Naive B cell (primary cell): ENCODE measurements around the gene EBLN1. TPM values are rescaled to one million over a fixed set of nuclear protein-coding genes. Genes with fewer than 3 reads are reported as not detected.
A peak's percentile ranks its signal among the peaks of the same experiment; 100 is the strongest.

Experiments
- ATAC-seq, 2 donors: fragments of 150-1000 bp; cut with Tn5 transposase; 2 replicates each; pipeline ENCODE4 v1.10.0; 2021; ENCODE audit warnings: low read depth in 2 of 2, mild to moderate bottlenecking in 2 of 2, moderate library complexity in 2 of 2
- DNase-seq: peaks from one replicate; pipeline ENCODE4 v3.0.0; 2022
- H3K27ac Mint-ChIP-seq, 6 donors: one replicate each; pipeline ENCODE4 v1.8.0; 2020 to 2022; ENCODE audit warnings: mild to moderate bottlenecking in 6 of 6, mixed read lengths in 6 of 6, moderate library complexity in 5 of 6, inconsistent platforms in 2 of 6
- H3K27me3 Mint-ChIP-seq, 3 donors: one replicate each; pipeline ENCODE4 v1.8.0; 2021 to 2022; ENCODE audit warnings: mixed read lengths in 3 of 3, mild to moderate bottlenecking in 1 of 3
- H3K36me3 Mint-ChIP-seq, 2 donors: one replicate each; pipeline ENCODE4 v1.8.0; 2020 to 2022; ENCODE audit warnings: mixed read lengths in 2 of 2, inconsistent platforms in 1 of 2, mild to moderate bottlenecking in 1 of 2
- H3K4me1 Mint-ChIP-seq, 3 donors: one replicate each; pipeline ENCODE4 v1.8.0; 2020 to 2022; ENCODE audit warnings: mixed read lengths in 3 of 3, inconsistent platforms in 1 of 3, mild to moderate bottlenecking in 1 of 3, moderate library complexity in 1 of 3
- H3K4me3 Mint-ChIP-seq, 8 donors: one replicate each; pipeline ENCODE4 v1.8.0; 2020 to 2022; ENCODE audit warnings: mild to moderate bottlenecking in 8 of 8, mixed read lengths in 8 of 8, moderate library complexity in 8 of 8, inconsistent platforms in 2 of 8
- H3K9me3 Mint-ChIP-seq, 7 donors: one replicate each; pipeline ENCODE4 v1.8.0; 2020 to 2022; ENCODE audit warnings: mixed read lengths in 7 of 7, mild to moderate bottlenecking in 5 of 7, inconsistent platforms in 2 of 7, moderate library complexity in 1 of 7
- polyA plus RNA-seq, 6 donors: library from polyadenylated mRNA; unstranded; fragments of 300-500 nt; fragmentation: Illumina TruSeq; gene quantifications; one replicate each; pipeline ENCODE4 v1.2.3, GENCODE V29; 2021; ENCODE audit warnings: low read depth in 6 of 6

Gene EBLN1
- polyA plus RNA-seq, 6 donors from 2014 or later: not detected

DNA sequence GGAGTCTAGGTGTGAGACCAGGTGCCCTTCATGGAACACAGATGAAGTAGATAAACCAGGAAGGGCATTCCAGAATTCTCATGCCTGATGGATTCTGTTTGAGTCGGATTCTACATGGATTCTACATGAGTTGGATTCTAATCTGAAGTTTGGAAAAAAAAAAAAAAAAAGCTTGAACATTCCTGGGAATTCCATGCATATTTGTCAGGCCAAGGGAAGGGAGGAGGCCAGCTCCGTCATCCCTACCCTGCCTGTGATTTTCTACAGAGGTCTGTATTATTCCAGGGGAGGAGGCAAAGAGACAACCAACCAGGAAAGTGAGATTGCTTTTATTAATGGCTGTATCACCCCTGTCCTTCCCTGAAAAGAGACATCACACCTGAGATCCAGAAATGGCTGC lies 27.8 kb upstream of the EBLN1 start:
- peak overlapping the region in 2 of 6 donors; percentile 9 to 54 for H3K27ac Mint-ChIP-seq
- peak overlapping the region in 1 of 8 donors; percentile 60 for H3K4me3 Mint-ChIP-seq
- ATAC-seq: no peak

DNA sequence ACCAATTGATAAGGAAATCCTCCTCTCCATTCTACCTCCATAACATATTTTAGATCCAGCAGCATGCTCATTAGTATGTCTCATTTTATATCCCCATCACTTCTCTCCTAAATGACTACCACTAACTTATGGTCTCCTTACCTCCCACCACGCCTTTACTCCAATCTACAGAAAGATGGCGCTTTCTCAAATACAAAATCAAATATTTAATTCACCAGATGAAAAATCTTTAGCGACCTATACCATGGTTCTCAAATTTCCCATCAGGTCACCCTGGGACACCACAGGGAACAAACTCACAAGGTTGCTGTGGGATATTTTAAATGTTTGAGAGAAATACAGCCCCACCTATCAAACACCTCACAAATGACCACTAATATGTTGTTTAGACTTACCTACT lies 27.0 kb upstream of the EBLN1 start:
- Mint-ChIP-seq H3K4me3 (no peak overlapping the region), H3K4me1 (peaks cover 0 to 7% (median 5%) of the 10 kb centered on the region in 3 donors), H3K27ac (peak overlapping the region in 4 of 6 donors; percentile 0), H3K9me3 (no peaks in the 10 kb centered on the region), H3K36me3 (no peaks in the 10 kb centered on the region), H3K27me3 (no peaks in the 10 kb centered on the region)
- ATAC-seq (no peak), DNase-seq (no peak)

More for the DNA sequence above, 27.8 kb upstream of the EBLN1 start:
- Mint-ChIP-seq H3K36me3 (no peaks in the 10 kb centered on the region), H3K9me3 (no peaks in the 10 kb centered on the region), H3K4me1 (peaks cover under 1 to 9% (median 8%) of the 10 kb centered on the region in 3 donors), H3K27me3 (no peaks in the 10 kb centered on the region)
- DNase-seq: no peak

DNA sequence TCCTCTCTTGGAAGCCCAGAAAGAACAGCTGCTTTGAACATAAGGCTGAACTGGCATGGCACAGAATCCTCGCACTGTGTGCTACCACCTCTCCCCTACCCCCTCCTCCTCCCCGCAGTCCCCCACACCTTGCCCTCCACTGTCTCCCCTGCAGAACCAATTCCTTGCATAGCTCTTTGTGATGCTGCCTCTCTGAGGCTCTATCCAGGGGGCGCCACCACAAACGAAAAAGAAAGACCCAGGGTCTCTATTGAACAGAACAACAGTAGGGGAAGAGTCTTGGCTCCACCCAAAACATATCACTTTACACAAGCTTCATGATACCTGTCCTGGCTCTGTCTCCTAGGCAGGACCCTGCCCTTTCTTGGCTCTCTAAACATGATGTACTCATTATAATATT lies 26.2 kb upstream of the EBLN1 start:
- peak overlapping the region in 1 of 6 donors; percentile 9 for H3K27ac Mint-ChIP-seq

DNA sequence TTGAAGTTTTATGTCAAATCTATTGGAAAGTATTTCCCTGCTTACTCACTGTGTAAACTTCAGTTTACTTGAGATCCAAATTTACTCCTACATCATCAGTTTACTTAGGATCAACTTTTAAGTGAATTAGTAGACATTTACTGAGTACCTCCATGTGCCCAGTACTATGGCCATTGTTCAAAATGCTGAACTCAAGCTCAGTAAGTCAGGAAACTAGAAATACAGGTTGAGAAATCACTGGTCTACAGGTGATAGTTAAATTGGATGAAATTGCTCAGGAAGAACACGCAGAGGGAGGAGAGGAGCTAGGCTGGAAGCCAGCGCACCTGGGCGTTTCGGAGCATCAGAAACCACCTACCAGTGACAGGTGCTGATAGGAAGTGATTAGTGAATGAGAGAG lies 25.5 kb upstream of the EBLN1 start:
- H3K27ac Mint-ChIP-seq: no peak overlapping the region

More for the DNA sequence above, 26.2 kb upstream of the EBLN1 start:
- ATAC-seq (peak; percentile 23 to 34), DNase-seq (no peak)
- H3K9me3 Mint-ChIP-seq: no peaks in the 10 kb centered on the region
- H3K27me3 Mint-ChIP-seq: no peaks in the 10 kb centered on the region
- H3K4me1 Mint-ChIP-seq: peaks cover 0 to 7% (median 5%) of the 10 kb centered on the region in 3 donors
- H3K36me3 Mint-ChIP-seq: no peaks in the 10 kb centered on the region
- H3K4me3 Mint-ChIP-seq: no peak overlapping the region

DNA sequence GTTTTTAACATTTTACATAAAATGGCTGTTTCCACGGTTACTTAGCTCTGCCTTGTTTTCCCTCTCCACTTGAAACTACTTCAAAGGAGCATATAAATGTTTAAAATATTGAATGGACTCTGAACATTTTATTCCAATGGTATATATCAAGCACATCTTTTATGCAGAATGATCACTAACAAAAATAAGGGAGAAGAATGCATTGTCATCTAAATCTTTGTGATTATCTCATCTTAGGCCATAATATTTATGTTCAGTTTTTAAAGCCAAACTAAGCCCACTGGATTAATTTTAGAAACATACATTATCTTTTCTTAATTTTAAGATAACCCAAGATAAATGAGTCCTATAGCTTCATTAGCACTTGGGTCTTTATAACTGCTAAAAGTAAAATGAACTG lies 13.4 kb upstream of the EBLN1 start:
- H3K27me3 Mint-ChIP-seq: peaks cover 0 to 20% (median 5%) of the 10 kb centered on the region in 3 donors
- peak overlapping the region in 4 of 8 donors; percentile 13 to 91 (median 85) for H3K4me3 Mint-ChIP-seq
- ATAC-seq (no peak), DNase-seq (no peak)
- peaks cover 0 to 4% of the 10 kb centered on the region in 2 donors for H3K36me3 Mint-ChIP-seq
- peaks cover 0 to 5% (median 0%) of the 10 kb centered on the region in 7 donors for H3K9me3 Mint-ChIP-seq
- peaks cover 9 to 14% (median 10%) of the 10 kb centered on the region in 3 donors for H3K4me1 Mint-ChIP-seq
- peak overlapping the region in 1 of 6 donors; percentile 53 for H3K27ac Mint-ChIP-seq

More for the DNA sequence above, 25.5 kb upstream of the EBLN1 start:
- no peaks in the 10 kb centered on the region for H3K36me3 Mint-ChIP-seq
- peaks cover 0 to 7% (median 5%) of the 10 kb centered on the region in 3 donors for H3K4me1 Mint-ChIP-seq
- H3K27me3 Mint-ChIP-seq: no peaks in the 10 kb centered on the region
- H3K4me3 Mint-ChIP-seq: no peak overlapping the region
- DNase-seq (no peak), ATAC-seq (no peak)
- H3K9me3 Mint-ChIP-seq: no peaks in the 10 kb centered on the region

DNA sequence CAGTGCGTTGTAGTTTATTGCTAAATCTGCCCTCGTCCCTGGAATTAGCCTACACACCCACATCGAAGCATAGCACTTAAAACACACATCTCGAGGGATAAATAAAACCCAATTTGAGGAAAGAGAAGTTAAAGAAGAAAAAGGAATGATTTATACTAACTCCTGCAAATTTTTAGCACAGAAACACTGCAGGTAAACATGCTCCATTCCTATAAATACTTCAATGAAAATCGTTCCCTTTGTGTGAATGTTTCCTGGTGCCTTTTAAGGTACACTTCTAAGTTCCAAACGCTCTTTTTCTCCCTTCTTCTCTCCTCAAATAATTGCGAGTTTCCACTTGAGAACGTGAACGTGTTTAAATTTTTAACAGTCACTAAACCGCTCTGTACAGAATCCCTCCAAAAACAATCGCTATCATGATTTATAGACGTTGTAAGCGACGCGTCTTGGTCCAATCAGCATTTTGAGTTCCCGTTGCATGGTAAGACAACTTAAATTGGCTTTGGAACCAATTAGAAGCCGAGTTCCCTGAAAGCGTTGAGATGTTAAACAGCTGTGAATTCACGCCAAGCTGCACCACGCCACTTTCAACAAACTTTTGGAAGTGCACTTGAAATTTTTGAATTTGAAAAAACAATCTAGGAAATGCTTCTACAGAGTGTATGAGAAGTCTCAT lies 12.5 kb upstream of the EBLN1 start:
- DNase-seq: peak; percentile 38
- Mint-ChIP-seq H3K4me1 (peaks cover 9 to 14% (median 10%) of the 10 kb centered on the region in 3 donors), H3K9me3 (peaks cover 0 to 5% (median 0%) of the 10 kb centered on the region in 7 donors), H3K27ac (peak overlapping the region; percentile 30 to 100 (median 100)), H3K36me3 (peaks cover 0 to 4% of the 10 kb centered on the region in 2 donors), H3K27me3 (peaks cover 0 to 14% (median 7%) of the 10 kb centered on the region in 3 donors), H3K4me3 (peak overlapping the region; percentile 82 to 99 (median 94))
- ATAC-seq: peak; percentile 32 to 35

DNA sequence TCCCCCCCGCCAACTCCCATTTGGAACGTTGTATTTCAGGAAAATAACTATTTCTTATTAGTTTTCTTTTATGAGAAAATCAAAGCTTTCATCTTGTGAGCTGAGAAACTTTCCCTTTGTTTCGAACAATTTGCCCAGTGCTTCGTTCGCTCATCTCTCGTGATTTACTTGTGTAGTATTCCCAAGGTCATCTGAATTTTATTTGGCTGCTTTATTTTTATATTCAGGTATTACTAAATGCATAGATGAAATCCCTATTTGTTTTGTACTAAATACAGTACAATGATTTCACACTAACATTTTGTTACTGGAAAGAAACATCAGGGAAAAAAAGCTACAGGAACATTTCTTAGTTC lies 12.0 kb upstream of the EBLN1 start:
- no peak for ATAC-seq

DNA sequence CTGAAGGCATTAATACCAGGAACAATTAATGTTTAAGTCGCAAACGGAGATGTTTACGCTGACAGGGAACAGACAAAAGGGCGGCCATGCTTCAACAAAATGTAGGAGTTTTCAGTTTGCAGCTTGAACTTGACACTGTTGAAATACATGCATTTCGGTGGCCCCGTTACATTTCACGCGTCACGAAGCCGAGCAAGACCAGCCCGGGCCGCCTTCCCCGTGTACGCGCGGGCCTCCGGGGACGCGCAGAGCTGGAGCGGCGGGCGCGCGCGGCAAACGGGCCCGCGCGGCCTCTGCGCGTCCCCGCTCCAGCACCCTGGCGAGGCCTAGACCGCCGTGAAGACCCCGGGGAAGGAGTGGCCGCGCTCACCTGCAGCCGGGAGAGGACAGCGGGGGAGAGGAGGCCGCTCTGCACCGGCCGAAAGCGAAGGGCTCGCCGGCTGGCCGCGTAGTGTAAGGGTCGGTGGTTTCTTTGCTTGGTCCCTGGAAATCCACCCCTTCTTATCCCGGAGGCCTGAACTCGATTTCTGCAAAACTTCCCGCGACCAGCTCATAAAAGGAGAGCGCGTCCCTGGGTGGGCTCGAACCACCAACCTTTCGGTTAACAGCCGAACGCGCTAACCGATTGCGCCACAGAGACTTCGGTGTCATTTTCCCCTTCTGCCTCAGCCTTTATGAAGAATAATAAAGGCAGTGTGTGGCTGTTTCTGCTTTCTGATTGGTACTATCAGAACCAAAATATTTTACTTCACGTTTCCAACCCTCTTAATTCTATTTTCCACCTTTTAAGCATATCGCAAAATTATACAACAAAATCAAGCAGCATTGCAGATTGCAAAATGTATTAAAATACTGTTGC lies 11.4 kb upstream of the EBLN1 start:
- peak overlapping the region; percentile 82 to 99 (median 94) for H3K4me3 Mint-ChIP-seq
- DNase-seq (peak; percentile 90), ATAC-seq (peak; percentile 80 to 81)
- peaks cover 0 to 15% (median 12%) of the 10 kb centered on the region in 3 donors for H3K27me3 Mint-ChIP-seq
- peak overlapping the region; percentile 96 to 100 (median 100) for H3K27ac Mint-ChIP-seq
- peaks cover 9 to 14% (median 10%) of the 10 kb centered on the region in 3 donors for H3K4me1 Mint-ChIP-seq
- H3K9me3 Mint-ChIP-seq: peaks cover 0 to 5% (median 0%) of the 10 kb centered on the region in 7 donors
- peaks cover 0 to 4% of the 10 kb centered on the region in 2 donors for H3K36me3 Mint-ChIP-seq

More for the DNA sequence above, 12.0 kb upstream of the EBLN1 start:
- peaks cover 0 to 5% (median 0%) of the 10 kb centered on the region in 7 donors for H3K9me3 Mint-ChIP-seq
- H3K4me1 Mint-ChIP-seq: peaks cover 9 to 14% (median 10%) of the 10 kb centered on the region in 3 donors
- peaks cover 0 to 4% of the 10 kb centered on the region in 2 donors for H3K36me3 Mint-ChIP-seq
- DNase-seq: peak; percentile 12
- peaks cover 0 to 15% (median 11%) of the 10 kb centered on the region in 3 donors for H3K27me3 Mint-ChIP-seq
- H3K27ac Mint-ChIP-seq: peak overlapping the region; percentile 96 to 100 (median 100)
- peak overlapping the region; percentile 82 to 99 (median 94) for H3K4me3 Mint-ChIP-seq

DNA sequence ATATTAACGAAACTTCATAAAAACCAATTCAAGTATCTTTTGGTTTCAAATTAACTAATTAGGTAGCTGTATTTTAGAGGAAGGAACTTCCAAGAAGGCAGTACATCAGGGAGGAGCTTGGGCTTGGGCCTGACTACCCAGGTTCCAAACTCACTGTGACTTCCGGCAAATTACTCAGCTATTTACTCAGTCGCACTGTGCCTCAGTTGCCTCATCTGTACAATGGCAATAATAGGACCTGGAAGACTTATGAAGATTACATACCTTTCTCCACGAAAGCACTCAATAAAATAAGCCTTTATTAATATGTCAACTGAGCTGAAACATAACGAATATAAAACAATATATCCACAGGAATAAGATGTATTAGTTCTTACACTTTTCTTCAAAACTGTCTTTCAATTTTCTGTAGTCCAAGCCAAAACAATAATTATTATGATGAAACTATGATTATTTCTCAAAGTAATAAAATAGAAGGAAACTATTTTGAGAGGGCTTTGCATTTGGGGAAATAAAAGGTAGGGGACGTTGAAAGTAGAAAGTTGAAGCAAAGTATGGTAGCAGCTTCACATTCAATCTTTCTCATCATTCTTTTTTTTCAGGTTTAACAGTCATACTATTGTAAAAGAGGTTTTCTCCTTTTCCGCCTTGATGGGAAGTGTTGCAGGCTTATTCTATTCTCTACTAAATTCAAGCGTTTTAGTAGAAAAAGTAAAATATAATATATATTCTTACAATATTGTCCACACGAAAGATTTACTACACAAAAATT lies 10.5 kb upstream of the EBLN1 start:
- peaks cover 9 to 14% (median 10%) of the 10 kb centered on the region in 3 donors for H3K4me1 Mint-ChIP-seq
- peak overlapping the region; percentile 42 to 100 (median 89) for H3K27ac Mint-ChIP-seq
- peaks cover 0 to 5% (median 0%) of the 10 kb centered on the region in 7 donors for H3K9me3 Mint-ChIP-seq
- no peak for ATAC-seq
- peaks cover 0 to 15% (median 12%) of the 10 kb centered on the region in 3 donors for H3K27me3 Mint-ChIP-seq
- no peak for DNase-seq
- H3K4me3 Mint-ChIP-seq: peak overlapping the region; percentile 82 to 99 (median 94)
- peaks cover 0 to 4% of the 10 kb centered on the region in 2 donors for H3K36me3 Mint-ChIP-seq

DNA sequence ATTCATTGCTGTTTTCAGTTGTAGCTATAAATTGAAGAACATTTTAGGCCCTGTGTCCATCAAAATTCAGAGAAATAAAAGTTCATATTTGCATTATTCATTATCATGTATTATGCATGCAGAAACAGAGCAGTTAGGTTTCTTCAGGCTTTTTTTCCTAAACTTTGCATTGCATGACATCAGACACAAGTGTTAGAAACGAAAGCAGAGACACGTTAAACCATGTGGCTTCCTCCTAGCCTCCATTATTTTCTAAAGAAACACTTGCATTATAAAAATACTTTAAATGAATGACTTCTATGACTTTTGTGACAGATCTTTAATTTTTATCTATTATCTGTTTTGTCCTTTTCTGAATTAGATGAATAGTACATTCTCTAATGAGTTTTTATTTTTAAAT lies 8.8 kb upstream of the EBLN1 start:
- Mint-ChIP-seq H3K27me3 (peaks cover 0 to 12% (median 10%) of the 10 kb centered on the region in 3 donors), H3K36me3 (peaks cover 0 to 4% of the 10 kb centered on the region in 2 donors), H3K4me1 (peaks cover 9 to 14% (median 10%) of the 10 kb centered on the region in 3 donors), H3K27ac (no peak overlapping the region), H3K9me3 (peaks cover 0 to 8% (median 2%) of the 10 kb centered on the region in 7 donors), H3K4me3 (peak overlapping the region in 1 of 8 donors; percentile 41)
- no peak for ATAC-seq
- no peak for DNase-seq

DNA sequence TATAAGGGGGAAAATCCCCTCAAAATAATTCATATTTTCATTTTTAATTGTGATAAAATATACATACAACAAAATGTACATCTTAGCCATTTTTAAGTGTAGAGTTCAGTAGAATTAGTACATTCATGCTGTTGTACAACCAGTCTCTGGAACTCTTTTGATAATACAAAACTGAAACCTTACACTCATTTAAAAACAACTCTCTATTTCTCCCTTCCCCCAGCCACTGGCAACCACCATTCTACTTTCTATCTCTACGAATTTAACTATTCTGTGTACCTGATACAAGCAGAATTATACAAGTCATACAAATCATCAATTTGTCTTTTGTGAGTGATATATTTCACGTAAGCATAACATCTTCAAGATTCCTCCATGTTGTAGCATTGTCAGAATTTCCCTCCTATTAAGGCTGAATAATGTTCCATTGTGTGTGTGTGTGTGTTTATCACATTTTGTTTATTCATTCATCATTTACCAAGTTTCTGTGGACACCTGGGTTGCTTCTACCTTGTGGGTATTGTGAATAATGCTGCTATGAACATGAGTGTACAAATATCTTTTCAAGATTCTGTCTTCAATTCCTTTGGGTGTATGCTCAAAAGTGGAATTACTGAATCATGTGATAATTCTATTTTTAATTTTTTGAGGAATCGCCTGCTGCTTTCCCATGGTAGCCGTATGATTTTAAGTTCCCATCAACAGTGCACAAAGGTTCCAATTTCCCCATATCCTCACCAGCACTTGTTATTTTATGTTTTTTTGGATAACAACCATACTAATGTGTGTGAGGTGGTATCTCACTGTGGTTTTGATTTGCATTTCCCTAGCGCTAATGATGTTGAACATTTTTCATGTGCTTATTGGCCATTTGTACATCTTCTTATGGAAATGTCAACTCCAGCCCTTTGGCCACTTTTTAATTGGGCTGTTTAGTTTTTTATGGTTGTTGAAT lies 4.7 kb upstream of the EBLN1 start:
- no peak for DNase-seq
- ATAC-seq: no peak
- H3K27ac Mint-ChIP-seq: no peak overlapping the region
- H3K9me3 Mint-ChIP-seq: peaks cover 0 to 8% (median 0%) of the 10 kb centered on the region in 7 donors
- no peaks in the 10 kb centered on the region for H3K36me3 Mint-ChIP-seq
- no peak overlapping the region for H3K4me3 Mint-ChIP-seq
- H3K27me3 Mint-ChIP-seq: peaks cover 3 to 27% (median 10%) of the 10 kb centered on the region in 3 donors
- H3K4me1 Mint-ChIP-seq: no peaks in the 10 kb centered on the region

DNA sequence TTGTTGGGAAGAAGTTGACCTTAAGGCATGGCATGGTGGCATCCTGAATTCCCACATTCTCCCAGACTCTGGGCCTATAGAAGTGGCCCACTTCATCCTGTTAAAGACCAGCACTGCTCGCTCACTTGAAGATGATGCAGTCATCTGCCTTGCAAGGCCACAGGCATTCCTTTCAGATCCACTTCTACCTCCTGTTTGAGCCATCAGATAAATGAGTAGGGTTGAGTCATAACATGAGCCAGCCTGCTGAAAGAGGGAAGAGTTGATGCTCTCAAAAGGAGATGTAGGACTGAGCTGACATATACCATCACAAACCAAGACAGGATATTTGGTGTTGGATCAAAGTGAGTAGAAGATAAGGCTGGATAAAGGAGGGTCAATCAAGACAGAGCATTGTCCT lies 1.5 kb upstream of the EBLN1 start:
- Mint-ChIP-seq H3K36me3 (no peaks in the 10 kb centered on the region), H3K4me3 (no peak overlapping the region), H3K9me3 (peaks cover 0 to 8% (median 2%) of the 10 kb centered on the region in 7 donors), H3K27me3 (peaks cover 0 to 15% (median 10%) of the 10 kb centered on the region in 3 donors), H3K27ac (peak overlapping the region in 1 of 6 donors; percentile 2), H3K4me1 (no peaks in the 10 kb centered on the region)
- DNase-seq (no peak), ATAC-seq (no peak)
